ENCODE measurements around the gene EXT2.

GRCh38 chr11:44189986-44190882, 94.8 kb downstream of the EXT2 start:
- TF ChIP-seq CHD2 (IDR thresholded peaks at IDR 0.05; ENCODE audit: low read length, partially characterized antibody), result no peak
- no peak for TF ChIP-seq CTCF (IDR thresholded peaks at IDR 0.05)
